Small intestine (tissue), 7 donors: ENCODE results near the gene CCDC138. TPM values are rescaled to one million over a fixed set of nuclear protein-coding genes. Genes with fewer than 3 reads are reported as not detected.

Experiments
- DNase-seq, 2 donors: peaks; one replicate each; pipeline versions ENCODE4 v3.0.0 to v3.0.0-alpha.2; 2013
- FAIRE-seq: peaks from 2 replicates; lab custom pipeline; 2012; peaks lifted over from hg19 to GRCh38; lab: Jason Lieb, UNC
- H3K27ac ChIP-seq, 3 donors: one replicate each; pipeline ENCODE4 v1.5.1; 2013; ENCODE audit warnings: low read length in 2 of 3, mild to moderate bottlenecking in 2 of 3, control low read depth in 1 of 3, inconsistent platforms in 1 of 3, low read depth in 1 of 3, moderate library complexity in 1 of 3
- H3K27me3 ChIP-seq, 3 donors: one replicate each; pipeline ENCODE4 v1.6.1; 2013; ENCODE audit warnings: low read length in 3 of 3, inconsistent platforms in 1 of 3; ENCODE audit not compliant: control insufficient read depth in 3 of 3, insufficient read depth in 3 of 3
- H3K36me3 ChIP-seq, 3 donors: one replicate each; pipeline ENCODE4 v1.6.1; 2013; ENCODE audit warnings: low read length in 3 of 3, inconsistent platforms in 1 of 3, low read depth in 1 of 3, mild to moderate bottlenecking in 1 of 3, moderate library complexity in 1 of 3; ENCODE audit not compliant: control insufficient read depth in 3 of 3, insufficient read depth in 2 of 3
- H3K4me1 ChIP-seq, 3 donors: one replicate each; pipeline ENCODE4 v1.6.1; 2013; ENCODE audit warnings: low read length in 2 of 3, inconsistent platforms in 1 of 3, low read depth in 1 of 3, mild to moderate bottlenecking in 1 of 3, moderate library complexity in 1 of 3; ENCODE audit not compliant: control insufficient read depth in 3 of 3, insufficient read depth in 2 of 3
- H3K4me3 ChIP-seq, 3 donors: one replicate each; pipeline ENCODE4 v1.5.1; 2013; ENCODE audit warnings: low read length in 3 of 3, control low read depth in 1 of 3, inconsistent platforms in 1 of 3, low read depth in 1 of 3, mild to moderate bottlenecking in 1 of 3, moderate library complexity in 1 of 3
- H3K9me3 ChIP-seq, 2 donors: one replicate each; pipeline ENCODE4 v1.6.1; 2013; ENCODE audit warnings: low read depth in 1 of 2, low read length in 1 of 2; ENCODE audit not compliant: control insufficient read depth in 2 of 2, insufficient read depth in 1 of 2
- WGBS, 3 donors: extraction: QIAGEN DNeasy Blood & Tissue Kit; methylation state at CpG; one replicate each; pipeline ENCODE4 v1.1.7; 2013; 5-methylcytosine and 5-hydroxymethylcytosine counted together
- polyA plus RNA-seq, 4 donors: library from polyadenylated mRNA; stranded (reverse) in 3 of 4; unstranded in 1 of 4; fragments of 200-250 nt in 3 of 4; fragments of 120-200 nt in 1 of 4; gene quantifications; one replicate each; pipeline versions ENCODE4 v1.2.1 to v1.2.3, GENCODE V29; 2013
- donor health status: healthy with polysubstance abuse.
- donor health status: control.
- donor health status: control.
- donor health status: Bipolar disorder and iron deficiency.
- donor health status: healthy.

The CCDC138 gene
- polyA plus RNA-seq, 4 donors = 0.89 to 6.2 (median 2.2) TPM

DNA sequence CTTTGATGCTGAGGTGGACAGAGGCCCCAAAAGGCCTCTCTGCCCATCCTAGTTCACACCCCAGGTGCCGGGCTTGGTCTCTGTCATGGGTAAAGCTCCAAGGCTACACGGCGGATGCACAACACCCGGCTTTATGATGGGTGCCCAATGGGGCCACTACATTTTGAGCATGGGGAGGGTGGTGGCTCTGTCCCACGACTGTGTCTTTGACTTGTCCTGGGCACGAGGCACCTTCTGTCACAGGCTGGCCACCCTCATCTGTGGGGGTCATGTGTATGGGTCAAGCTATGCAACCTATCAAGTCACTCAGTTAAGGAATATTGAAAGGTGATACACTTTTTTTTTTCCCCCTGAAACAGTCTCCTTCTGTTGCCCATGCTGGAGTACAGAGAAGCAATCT, 138.7 kb downstream of the CCDC138 start:
- H3K9me3 ChIP-seq = no peaks in the 10 kb centered on the region
- H3K27ac ChIP-seq = no peak overlapping the region
- H3K36me3 ChIP-seq = peaks cover 0 to 5% (median 0%) of the 10 kb centered on the region in 3 donors
- no peak for FAIRE-seq
- WGBS, 3 donors = 93 to 94% (median 93%) methylated on average over 6 of the region's 6 CpGs
- no peaks in the 10 kb centered on the region for H3K4me1 ChIP-seq
- no peak for DNase-seq
- H3K4me3 ChIP-seq = no peak overlapping the region
- peaks cover 0 to 2% (median 0%) of the 10 kb centered on the region in 3 donors for H3K27me3 ChIP-seq

DNA sequence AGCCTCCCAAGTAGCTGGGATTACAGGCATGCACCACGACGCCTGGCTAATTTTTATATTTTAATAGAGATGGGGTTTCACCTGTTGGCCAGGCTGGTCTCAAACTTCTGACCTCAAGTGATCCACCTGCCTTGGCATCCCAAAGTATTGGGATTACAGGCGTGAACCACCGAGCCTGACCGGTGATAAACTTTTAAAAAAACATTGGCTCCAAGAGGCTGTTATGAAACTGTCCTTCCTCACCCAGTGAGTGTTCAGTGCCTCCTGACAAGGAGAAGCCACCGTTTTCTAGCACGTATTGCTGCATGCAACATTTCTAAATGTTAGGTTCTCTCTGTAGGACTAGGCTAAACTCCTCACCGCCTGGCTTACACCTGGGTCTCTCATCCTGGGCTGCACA, 139.2 kb downstream of the CCDC138 start:
- H3K4me1 ChIP-seq = no peaks in the 10 kb centered on the region
- H3K27me3 ChIP-seq = peaks cover 0 to 2% (median 0%) of the 10 kb centered on the region in 3 donors
- H3K27ac ChIP-seq = no peak overlapping the region
- no peaks in the 10 kb centered on the region for H3K9me3 ChIP-seq
- 80 to 88% (median 84%) methylated on average over 8 of the region's 8 CpGs for WGBS, 3 donors
- H3K36me3 ChIP-seq = peaks cover 0 to 5% (median 0%) of the 10 kb centered on the region in 3 donors
- no peak for DNase-seq
- FAIRE-seq = no peak
- H3K4me3 ChIP-seq = no peak overlapping the region

Other genes starting within 250 kb of the CCDC138 start
- 10 to 100 TPM in 3 of 4 donors, 1 to 10 TPM in 1; 7.3 to 46.1 (median 13.5) TPM for gene RANBP2, start 67.3 kb upstream of the CCDC138 start, polyA plus RNA-seq
- 1 to 10 TPM in 1 of 4 donors, under 1 TPM in 1, not detected in 2; 0.09 to 1.8 TPM for gene EDAR, start 202.4 kb downstream of the CCDC138 start, polyA plus RNA-seq